ENCODE results near the gene MXRA5. TPM values are rescaled to one million over a fixed set of nuclear protein-coding genes. Genes with fewer than 3 reads are reported as not detected.
A peak's percentile ranks its signal among the peaks of the same experiment; 100 is the strongest.
"Not testable (repeated sequence)": the region's sequence is repeated elsewhere in the genome, so short reads cannot be mapped to it uniquely, and the experiment has no call there.

MXRA5 gene
- total and polyA plus RNA-seq, 2 donors (not counting 3 experiments of a cell fraction or from before 2014, with no cell fraction given) = not detected

DNA sequence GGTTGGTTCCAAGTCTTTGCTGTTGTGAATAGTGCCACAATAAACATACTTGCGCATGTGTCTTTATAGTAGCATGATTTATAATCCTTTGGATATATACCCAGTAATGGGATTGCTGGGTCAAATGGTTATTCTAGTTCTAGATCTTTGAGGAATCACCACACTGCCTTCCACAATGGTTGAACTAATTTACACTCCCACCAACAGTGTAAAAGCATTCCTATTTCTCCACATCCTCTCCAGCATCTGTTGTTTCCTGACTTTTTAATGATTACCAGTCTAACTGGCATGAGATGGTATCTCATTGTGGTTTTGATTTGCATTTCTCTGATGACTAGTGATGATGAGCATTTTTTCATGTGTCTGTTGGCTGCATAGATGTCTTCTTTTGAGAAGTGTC is 72.8 kb downstream of the MXRA5 start:
- H3K4me1 ChIP-seq (ENCODE audit: control insufficient read depth, extremely low read depth, insufficient read depth, low read length) = peaks cover 20% of the 10 kb centered on the region
- H3K36me3 ChIP-seq (ENCODE audit: control insufficient read depth in 2 of 2, extremely low read depth in 1 of 2, insufficient read depth in 2 of 2, low read length in 2 of 2); H3K27ac ChIP-seq (ENCODE audit: insufficient read depth, low read depth, low read length); H2AFZ ChIP-seq (ENCODE audit: low read depth, low read length); H3K9me1 ChIP-seq (replicated peaks; ENCODE audit: control insufficient read depth, extremely low read depth, insufficient read depth, low read length); DNase-seq (ENCODE audit: low read depth, low spot score); H4K20me1 ChIP-seq (replicated peaks; ENCODE audit: control insufficient read depth, extremely low read depth, insufficient read depth, low read length); dilution Hi-C loops (cut with MboI; ENCODE audit: extremely low pct_ligation_motif_present, low sequenced_read_pairs); H3K9me3 ChIP-seq (replicated peaks; ENCODE audit: control insufficient read depth, insufficient read depth, low read length); BruUV-seq (replicated peaks); H3K4me3 ChIP-seq (replicated peaks in 1 of 3; ENCODE audit: insufficient read depth in 1 of 3, low read depth in 1 of 3, low read length in 3 of 3); CTCF ChIA-PET; H3K4me2 ChIP-seq (ENCODE audit: insufficient read depth, low read length); H3K9ac ChIP-seq (replicated peaks; ENCODE audit: extremely low read depth, insufficient read depth, low read length); FAIRE-seq; H3K79me2 ChIP-seq (ENCODE audit: control insufficient read depth, insufficient read depth, low read length); POLR2A ChIA-PET; H3K27me3 ChIP-seq (ENCODE audit: control insufficient read depth in 2 of 2, insufficient read depth in 2 of 2, low read length in 2 of 2): not testable (repeated sequence)
- intact Hi-C loops (cut with micrococcal nuclease) = loop anchor here (10.0 kb wide), 1 partner anchor 79 kb away; no protein-coding TSS in a partner anchor

DNA sequence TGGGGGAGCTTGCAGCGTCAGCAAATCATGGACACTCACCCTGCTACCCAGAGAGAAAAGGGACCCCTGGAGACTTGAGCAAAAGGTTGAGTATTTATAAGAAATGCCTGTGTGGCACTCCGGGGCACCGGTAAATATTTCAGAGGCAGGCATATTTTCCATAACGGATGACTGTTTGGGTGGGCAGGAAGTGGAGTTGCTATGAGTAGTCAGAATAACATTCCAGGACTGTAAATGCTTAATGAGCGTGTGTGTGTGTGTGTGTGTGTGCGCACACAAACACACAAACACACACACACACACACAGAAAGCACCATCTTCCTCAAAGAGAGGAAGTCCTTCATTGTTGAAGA is 74.6 kb downstream of the MXRA5 start:
- CTCF ChIA-PET = no interaction called here
- peak overlapping the region; percentile 60 for H3K9ac ChIP-seq (replicated peaks; ENCODE audit: extremely low read depth, insufficient read depth, low read length)
- POLR2A ChIA-PET = no interaction called here
- no peaks in the 10 kb centered on the region for H3K27me3 ChIP-seq (ENCODE audit: control insufficient read depth in 2 of 2, insufficient read depth in 2 of 2, low read length in 2 of 2)
- no peaks in the 10 kb centered on the region for H4K20me1 ChIP-seq (replicated peaks; ENCODE audit: control insufficient read depth, extremely low read depth, insufficient read depth, low read length)
- H3K9me3 ChIP-seq (replicated peaks; ENCODE audit: control insufficient read depth, insufficient read depth, low read length) = no peaks in the 10 kb centered on the region
- DNase-seq (ENCODE audit: low read depth, low spot score) = peak; percentile 74
- no TSS peak for BruUV-seq (replicated peaks)
- no peaks in the 10 kb centered on the region for H3K79me2 ChIP-seq (ENCODE audit: control insufficient read depth, insufficient read depth, low read length)
- peak overlapping the region; percentile 73 for H3K27ac ChIP-seq (ENCODE audit: insufficient read depth, low read depth, low read length)
- TF ChIP-seq POLR2AphosphoS5 (IDR thresholded peaks at IDR 0.05; ENCODE audit: insufficient read depth, low read depth, low read length) = peak; percentile 48
- no peak for TF ChIP-seq CTCF (IDR thresholded peaks at IDR 0.05; ENCODE audit: extremely low read depth in 1 of 2, insufficient read depth in 1 of 2, low read depth in 1 of 2, low read length in 2 of 2)
- TF ChIP-seq JUN (IDR thresholded peaks at IDR 0.05; ENCODE audit: borderline replicate concordance, insufficient read depth, insufficient read length, low read depth) = peak; percentile 70
- TF ChIP-seq POLR2A (IDR thresholded peaks at IDR 0.05; ENCODE audit: low read depth, low read length) = no peak
- TF ChIP-seq, protein P1, sequence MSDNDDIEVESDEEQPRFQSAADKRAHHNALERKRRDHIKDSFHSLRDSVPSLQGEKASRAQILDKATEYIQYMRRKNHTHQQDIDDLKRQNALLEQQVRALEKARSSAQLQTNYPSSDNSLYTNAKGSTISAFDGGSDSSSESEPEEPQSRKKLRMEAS (IDR thresholded peaks at IDR 0.05; ENCODE audit: insufficient read depth, insufficient read length) = no peak
- TF ChIP-seq MYC (IDR thresholded peaks at IDR 0.05; ENCODE audit: low read depth, low read length) = no peak
- no peak for TF ChIP-seq GATA2 (IDR thresholded peaks at IDR 0.05; ENCODE audit: insufficient read depth, insufficient read length, low read depth, low read length)
- TF ChIP-seq EZH2 (IDR thresholded peaks at IDR 0.05; ENCODE audit: borderline replicate concordance, low read depth, low read length, severe bottlenecking) = no peak
- peak; percentile 82 for TF ChIP-seq FOS (IDR thresholded peaks at IDR 0.05; ENCODE audit: borderline replicate concordance, insufficient read depth, low read length)
- peak; percentile 49 for FAIRE-seq
- no peaks in the 10 kb centered on the region for H3K36me3 ChIP-seq (ENCODE audit: control insufficient read depth in 2 of 2, extremely low read depth in 1 of 2, insufficient read depth in 2 of 2, low read length in 2 of 2)
- no peaks in the 10 kb centered on the region for H3K9me1 ChIP-seq (replicated peaks; ENCODE audit: control insufficient read depth, extremely low read depth, insufficient read depth, low read length)
- H3K4me3 ChIP-seq (replicated peaks in 1 of 3; ENCODE audit: insufficient read depth in 1 of 3, low read depth in 1 of 3, low read length in 3 of 3) = peak overlapping the region in 2 of 3 experiments; percentile 3 to 35
- H3K4me1 ChIP-seq (ENCODE audit: control insufficient read depth, extremely low read depth, insufficient read depth, low read length) = peaks cover 20% of the 10 kb centered on the region
- H2AFZ ChIP-seq (ENCODE audit: low read depth, low read length) = peak overlapping the region; percentile 84
- intact Hi-C loops (cut with micrococcal nuclease) (loop anchor here (1.0 to 10.0 kb wide), 2 partner anchors 9 to 77 kb away; no protein-coding TSS in a partner anchor), dilution Hi-C loops (cut with MboI; ENCODE audit: extremely low pct_ligation_motif_present, low sequenced_read_pairs) (no loop called here)
- H3K4me2 ChIP-seq (ENCODE audit: insufficient read depth, low read length) = peak overlapping the region; percentile 73
